Smooth muscle cell (in vitro differentiated cells): Measurements from ENCODE around the gene PADI6. TPM values are rescaled to one million over a fixed set of nuclear protein-coding genes. Genes with fewer than 3 reads are reported as not detected.
A peak's percentile ranks its signal among the peaks of the same experiment; 100 is the strongest.

Source experiments
- DNase-seq: peaks from one replicate; lab custom pipeline; 2025; ENCODE audit not compliant: unreplicated experiment; lab: John Stamatoyannopoulos, UW
- H2AFZ ChIP-seq: fragments of 200-600 bp; sonication (generic); 2 replicates; pipeline ENCODE4 v1.6.0; 2016; ENCODE audit warnings: antibody characterized with exemption, low read depth, mild to moderate bottlenecking
- H3F3A ChIP-seq: fragments of 200-600 bp; sonication (generic); 2 replicates; pipeline ENCODE4 v1.6.0; 2017; ENCODE audit warnings: antibody characterized with exemption, low read depth
- H3K27ac ChIP-seq: fragments of 200-600 bp; sonication (generic); 2 replicates; pipeline ENCODE4 v1.5.1; 2016; ENCODE audit warnings: low read depth, mild to moderate bottlenecking
- H3K27me3 ChIP-seq: fragments of 200-600 bp; sonication (generic); 2 replicates; pipeline ENCODE4 v1.6.1; 2016; ENCODE audit warnings: low read depth, mild to moderate bottlenecking
- H3K36me3 ChIP-seq: fragments of 200-600 bp; sonication (generic); 2 replicates; pipeline ENCODE4 v1.5.1; 2016; ENCODE audit warnings: low read depth
- H3K4me1 ChIP-seq: fragments of 200-600 bp; sonication (generic); 2 replicates; pipeline ENCODE4 v1.5.1; 2016; ENCODE audit warnings: low read depth
- H3K4me2 ChIP-seq: fragments of 200-600 bp; sonication (generic); 2 replicates; pipeline ENCODE4 v1.6.0; 2016; ENCODE audit warnings: mild to moderate bottlenecking
- H3K4me3 ChIP-seq: fragments of 200-600 bp; sonication (generic); 2 replicates; pipeline ENCODE4 v1.5.1; 2016; ENCODE audit warnings: mild to moderate bottlenecking
- H3K79me2 ChIP-seq: fragments of 200-600 bp; sonication (generic); 2 replicates; pipeline ENCODE4 v1.6.0; 2016; ENCODE audit warnings: low read depth, mild to moderate bottlenecking
- H3K9ac ChIP-seq: fragments of 200-600 bp; sonication (generic); 2 replicates; pipeline ENCODE4 v1.6.0; 2016; ENCODE audit warnings: low read depth
- H3K9me3 ChIP-seq: fragments of 200-600 bp; sonication (generic); replicated peaks from 2 replicates; pipeline ENCODE4 v1.5.1; 2016; ENCODE audit warnings: low read depth
- H4K20me1 ChIP-seq: fragments of 200-600 bp; sonication (generic); 2 replicates; pipeline ENCODE4 v1.6.0; 2016; ENCODE audit warnings: low read depth
- WGBS: methylation state at CpG from one replicate; pipeline ENCODE4 v1.1.7; 2016; ENCODE audit warnings: low lambda C conversion rate; 5-methylcytosine and 5-hydroxymethylcytosine counted together
- polyA plus RNA-seq: library from polyadenylated mRNA; unstranded; fragments of >200 nt; fragmentation: Nextera tagmentation; extraction: Ambion mirVana; gene quantifications from 2 replicates; pipeline ENCODE4 v1.2.1, GENCODE V29; 2016
- total RNA-seq: library from RNA; depleted of rRNA; stranded (reverse); fragments of >200 nt; gene quantifications from 2 replicates; pipeline ENCODE4 v1.2.3, GENCODE V29; 2014
- TF ChIP-seq, protein P1 (sequence below): fragments of 200-600 bp; sonication (generic); IDR thresholded peaks from 2 replicates; pipeline ENCODE4 v1.5.1; 2017; ENCODE audit warnings: borderline replicate concordance, mild to moderate bottlenecking, antibody characterized with exemption; ENCODE audit not compliant: insufficient read depth, poor library complexity, severe bottlenecking

Gene PADI6
- total and polyA plus RNA-seq, 2 experiments from 2014 or later: not detected

- Histone ChIP-seq H2AFZ (peak overlapping the region; percentile 71), H3F3A (peaks cover 19% of the 10 kb centered on the region), H4K20me1 (peaks cover 21% of the 10 kb centered on the region), H3K4me1 (peaks cover 34% of the 10 kb centered on the region), H3K27ac (peak overlapping the region; percentile 91), H3K4me2 (peak overlapping the region; percentile 92), H3K4me3 (peak overlapping the region; percentile 56), H3K79me2 (peaks cover 22% of the 10 kb centered on the region), H3K9ac (peak overlapping the region; percentile 59), H3K36me3 (no peaks in the 10 kb centered on the region), H3K9me3 (no peaks in the 10 kb centered on the region), H3K27me3 (no peaks in the 10 kb centered on the region)
- DNase-seq: no peak
- WGBS: 20% methylated on average over 18 of the region's 18 CpGs
- TF ChIP-seq, protein P1, sequence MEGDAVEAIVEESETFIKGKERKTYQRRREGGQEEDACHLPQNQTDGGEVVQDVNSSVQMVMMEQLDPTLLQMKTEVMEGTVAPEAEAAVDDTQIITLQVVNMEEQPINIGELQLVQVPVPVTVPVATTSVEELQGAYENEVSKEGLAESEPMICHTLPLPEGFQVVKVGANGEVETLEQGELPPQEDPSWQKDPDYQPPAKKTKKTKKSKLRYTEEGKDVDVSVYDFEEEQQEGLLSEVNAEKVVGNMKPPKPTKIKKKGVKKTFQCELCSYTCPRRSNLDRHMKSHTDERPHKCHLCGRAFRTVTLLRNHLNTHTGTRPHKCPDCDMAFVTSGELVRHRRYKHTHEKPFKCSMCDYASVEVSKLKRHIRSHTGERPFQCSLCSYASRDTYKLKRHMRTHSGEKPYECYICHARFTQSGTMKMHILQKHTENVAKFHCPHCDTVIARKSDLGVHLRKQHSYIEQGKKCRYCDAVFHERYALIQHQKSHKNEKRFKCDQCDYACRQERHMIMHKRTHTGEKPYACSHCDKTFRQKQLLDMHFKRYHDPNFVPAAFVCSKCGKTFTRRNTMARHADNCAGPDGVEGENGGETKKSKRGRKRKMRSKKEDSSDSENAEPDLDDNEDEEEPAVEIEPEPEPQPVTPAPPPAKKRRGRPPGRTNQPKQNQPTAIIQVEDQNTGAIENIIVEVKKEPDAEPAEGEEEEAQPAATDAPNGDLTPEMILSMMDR: no peak
Measured at GRCh38 chr1:17440074-17440826, 68.3 kb downstream of the PADI6 start.

DNA sequence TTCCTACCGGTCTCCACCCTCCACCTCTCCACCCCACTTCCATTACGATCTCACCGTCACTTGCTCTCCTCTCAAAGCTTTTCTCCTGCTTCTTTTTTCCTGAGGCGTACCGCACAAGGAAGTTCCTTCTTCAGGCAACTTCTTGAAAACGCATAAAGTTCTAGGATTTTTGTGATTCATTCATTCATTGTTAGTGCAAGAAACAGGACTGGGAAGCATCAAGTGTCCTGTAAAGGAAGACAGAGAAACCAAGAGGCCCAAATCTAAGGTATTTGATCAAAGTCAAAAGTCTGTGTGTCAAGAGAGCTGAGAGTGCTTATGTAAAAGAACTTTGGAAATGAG lies 68.8 kb downstream of the PADI6 start:
- TF ChIP-seq, protein P1: no peak
- H3K4me3 ChIP-seq: peak overlapping the region; percentile 56
- H3K9ac ChIP-seq: peak overlapping the region; percentile 59
- peaks cover 19% of the 10 kb centered on the region for H3F3A ChIP-seq
- peak overlapping the region; percentile 92 for H3K4me2 ChIP-seq
- no peak for DNase-seq
- H3K27me3 ChIP-seq: no peaks in the 10 kb centered on the region
- peak overlapping the region; percentile 91 for H3K27ac ChIP-seq
- peaks cover 16% of the 10 kb centered on the region for H3K79me2 ChIP-seq
- H3K9me3 ChIP-seq: no peaks in the 10 kb centered on the region
- peak overlapping the region; percentile 71 for H2AFZ ChIP-seq
- 14% methylated on average over 6 of the region's 6 CpGs for WGBS
- H3K4me1 ChIP-seq: peaks cover 34% of the 10 kb centered on the region
- no peaks in the 10 kb centered on the region for H3K36me3 ChIP-seq
- peaks cover 16% of the 10 kb centered on the region for H4K20me1 ChIP-seq

- TF ChIP-seq, protein P1: no peak
- Histone ChIP-seq H3K36me3 (no peaks in the 10 kb centered on the region), H4K20me1 (peaks cover 10% of the 10 kb centered on the region), H3K27me3 (no peaks in the 10 kb centered on the region), H3K79me2 (peaks cover 10% of the 10 kb centered on the region), H2AFZ (no peak overlapping the region), H3K4me3 (peak overlapping the region; percentile 56), H3K27ac (peak overlapping the region; percentile 91), H3K4me1 (peaks cover 29% of the 10 kb centered on the region), H3K9ac (peak overlapping the region; percentile 59), H3K9me3 (no peaks in the 10 kb centered on the region), H3K4me2 (peak overlapping the region; percentile 92), H3F3A (peaks cover 19% of the 10 kb centered on the region)
- DNase-seq: no peak
- 33% methylated on average over 10 of the region's 10 CpGs for WGBS
Measured at GRCh38 chr1:17441265-17441992, 69.4 kb downstream of the PADI6 start.
